GM21423 (cell line): ENCODE results near the gene NF1.
"Not testable (repeated sequence)": the region's sequence is repeated elsewhere in the genome, so short reads cannot be mapped to it uniquely, and the experiment has no call there.

ENCODE experiments used
- ATAC-seq: cut with Tn5 transposase; IDR thresholded peaks from one replicate; pipeline ENCODE4 v1.9.1; 2021; ENCODE audit warnings: mild to moderate bottlenecking, moderate library complexity; ENCODE audit not compliant: unreplicated experiment

Gene NF1

DNA sequence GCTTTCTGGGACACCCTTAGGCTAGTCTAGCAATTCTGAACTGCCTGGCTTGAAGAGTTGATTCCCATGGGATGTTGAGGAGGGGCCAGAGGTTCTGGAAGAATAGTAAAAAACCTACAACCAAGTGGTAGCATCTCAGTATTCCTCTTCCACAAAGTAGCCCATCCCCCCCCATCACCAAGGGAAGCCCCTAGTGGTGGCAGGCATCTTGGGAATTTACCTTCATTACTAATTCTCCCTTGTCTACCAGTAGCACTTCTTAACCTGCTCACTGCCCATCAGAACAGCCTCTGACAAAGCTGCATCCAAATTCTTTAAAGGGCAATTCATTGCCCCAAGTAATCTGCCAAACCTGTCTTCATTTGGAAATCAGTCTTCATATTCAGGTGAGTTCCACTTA, 283.9 kb downstream of the NF1 start:
- no peak for ATAC-seq

DNA sequence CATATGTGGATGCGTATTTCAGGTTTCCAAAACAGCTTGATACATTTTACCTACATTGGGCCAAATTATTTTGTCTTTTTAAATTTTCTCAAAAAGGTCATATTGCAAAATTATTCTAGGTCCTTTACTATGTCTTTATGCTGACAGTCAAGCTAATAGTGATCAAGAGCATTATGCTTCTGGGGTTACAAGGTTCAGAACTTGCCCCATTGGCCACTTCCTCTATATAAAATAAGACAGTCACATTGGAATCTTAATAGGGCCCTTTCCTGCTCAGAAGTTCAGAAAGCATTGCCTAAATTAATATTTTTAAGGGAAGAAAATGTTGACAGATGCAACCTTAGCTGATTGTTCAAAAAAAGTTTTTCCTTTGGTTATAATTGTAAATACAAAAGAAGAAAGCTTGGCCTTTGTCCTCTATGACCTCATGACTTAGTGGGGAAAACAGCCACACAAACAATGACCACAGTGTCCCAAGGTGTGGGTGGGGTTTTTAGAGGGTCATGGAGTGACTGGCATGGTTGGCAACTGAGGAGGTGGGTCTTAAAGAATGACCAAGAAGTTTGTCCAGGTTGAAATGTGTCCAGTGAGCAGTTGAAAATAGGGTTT, 284.9 kb downstream of the NF1 start:
- no peak for ATAC-seq

DNA sequence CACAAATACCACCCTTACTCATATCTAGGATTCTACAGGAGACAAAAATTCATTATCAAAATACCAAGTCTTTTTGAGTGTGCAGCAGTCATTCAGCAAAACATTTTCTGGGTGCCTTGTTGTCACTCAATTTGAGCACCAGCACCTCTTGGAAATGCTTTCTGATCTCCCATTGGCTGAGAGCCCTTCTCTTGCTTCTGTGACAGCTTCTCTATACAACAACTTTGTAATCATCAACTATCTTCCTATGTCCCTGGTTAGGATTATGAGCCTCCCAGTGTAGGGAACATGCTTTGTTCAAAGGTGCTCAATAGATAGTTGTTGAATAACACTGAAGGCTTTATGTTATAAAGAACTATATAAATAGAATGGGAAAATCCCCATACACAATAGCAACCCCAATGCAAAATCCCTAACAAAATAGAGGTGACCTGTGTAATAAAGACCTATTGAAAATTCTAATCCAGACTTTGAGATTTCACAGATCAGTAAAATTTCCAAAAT, 286.4 kb downstream of the NF1 start:
- no peak for ATAC-seq

DNA sequence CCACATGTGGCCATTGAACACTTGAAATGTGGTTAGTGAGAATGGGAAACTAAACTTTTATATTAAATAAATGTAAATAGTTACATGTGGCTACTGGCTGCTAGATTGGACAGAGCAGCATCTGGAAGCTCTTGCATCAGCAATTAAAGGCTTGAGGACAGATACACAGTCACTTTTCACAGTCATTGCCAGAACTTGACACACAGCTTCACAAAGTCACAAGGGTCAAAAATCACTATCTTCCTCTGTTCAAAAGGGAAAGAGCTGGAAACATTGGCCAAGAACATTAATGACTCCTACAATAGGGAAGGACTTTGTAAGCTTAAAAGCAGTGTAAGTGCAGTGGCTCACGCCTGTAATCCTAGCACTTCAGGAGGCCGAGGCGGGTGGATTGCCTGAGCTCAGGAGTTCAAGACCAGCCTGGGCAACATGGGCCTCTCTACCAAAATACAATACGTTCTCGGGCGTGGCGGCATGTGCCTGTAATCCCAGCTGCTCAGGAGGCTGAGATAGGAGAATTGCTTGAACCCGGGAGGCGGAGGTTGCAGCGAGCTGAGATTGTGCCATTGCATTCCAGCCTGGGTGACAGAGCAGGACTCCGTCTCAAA, 288.0 kb downstream of the NF1 start:
- ATAC-seq: not testable (repeated sequence)

DNA sequence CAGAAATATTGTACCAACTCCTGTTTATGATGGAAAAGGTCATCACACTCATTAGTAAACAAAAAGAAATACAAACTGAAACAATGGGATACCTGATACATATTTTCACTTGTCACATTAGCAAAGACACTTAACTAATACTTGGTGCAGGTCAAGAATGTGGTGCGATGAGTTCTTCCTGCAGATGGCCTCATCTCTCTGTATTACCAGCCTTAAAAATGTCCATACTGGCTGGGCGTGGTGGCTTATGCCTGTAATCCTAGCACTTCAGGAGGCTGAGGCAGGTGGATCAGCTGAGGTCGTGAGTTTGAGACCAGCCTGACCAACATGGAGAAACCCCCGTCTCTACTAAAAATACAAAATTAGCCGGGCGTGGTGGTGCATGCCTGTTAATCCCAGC, 288.7 kb downstream of the NF1 start:
- not testable (repeated sequence) for ATAC-seq

DNA sequence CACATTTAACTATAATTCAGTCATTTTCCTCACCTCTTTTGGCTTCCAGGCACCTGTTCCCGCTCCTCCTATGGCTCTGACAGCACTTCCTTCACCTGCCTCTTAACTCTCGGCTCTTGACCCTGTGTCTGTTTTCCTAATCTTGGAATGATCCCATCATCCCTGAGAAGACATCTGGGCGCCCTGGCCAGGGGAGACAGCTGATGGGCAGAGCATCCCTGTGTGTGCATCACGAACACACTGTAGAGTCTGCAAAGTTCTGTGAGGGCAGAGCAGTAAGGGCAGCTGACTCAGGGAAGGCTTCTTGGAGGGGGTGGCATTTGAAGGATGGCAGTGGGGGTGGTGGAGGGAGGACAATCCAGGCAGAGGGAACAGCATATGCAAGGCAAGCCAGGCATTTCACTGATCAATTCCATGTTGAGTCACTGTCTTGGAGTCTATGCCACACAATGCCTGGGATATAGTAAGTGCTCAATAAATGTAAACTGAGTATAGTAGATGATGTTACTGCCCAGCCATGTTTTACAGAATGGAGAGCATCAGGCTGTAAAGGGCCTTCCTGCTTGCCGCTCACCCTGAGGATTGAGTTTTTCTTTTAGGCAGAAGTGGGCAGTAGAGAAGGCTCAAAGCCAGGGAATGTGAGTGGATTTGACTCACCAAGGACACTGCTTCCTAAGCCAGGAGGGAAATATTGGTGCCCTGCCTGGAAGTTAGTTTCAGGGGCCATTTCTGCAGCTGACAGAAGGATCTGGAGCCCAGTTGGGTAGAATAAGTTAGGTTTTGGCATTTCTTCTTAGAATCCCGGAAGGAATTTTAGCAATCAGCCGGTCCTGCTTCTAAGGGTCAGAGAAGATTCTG, 290.9 kb downstream of the NF1 start:
- no peak for ATAC-seq

DNA sequence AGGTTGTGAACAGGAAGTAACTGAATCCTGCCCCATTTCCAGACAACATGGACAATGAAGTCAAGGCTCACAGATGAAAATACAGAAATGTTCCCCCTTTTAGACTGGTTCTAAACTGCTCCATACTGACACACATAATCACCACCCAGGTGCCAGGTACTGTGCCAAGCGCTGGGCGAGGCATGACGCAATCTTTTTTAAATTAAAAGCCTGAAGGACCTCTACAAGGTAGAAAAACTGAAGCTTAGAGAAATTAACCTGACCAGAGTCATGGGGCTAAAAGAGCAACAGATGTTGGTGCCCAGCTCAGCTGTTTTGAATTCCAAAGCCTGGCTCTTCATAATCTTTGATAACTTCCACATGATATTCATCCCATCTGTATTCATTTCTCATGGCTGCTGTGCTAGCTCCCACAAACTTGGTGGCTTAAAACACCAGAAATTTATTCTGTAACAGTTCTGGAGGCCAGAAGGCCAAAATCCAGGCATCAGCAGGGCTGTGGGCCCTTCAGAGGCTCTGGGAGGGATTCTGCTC, 291.8 kb downstream of the NF1 start:
- no peak for ATAC-seq

DNA sequence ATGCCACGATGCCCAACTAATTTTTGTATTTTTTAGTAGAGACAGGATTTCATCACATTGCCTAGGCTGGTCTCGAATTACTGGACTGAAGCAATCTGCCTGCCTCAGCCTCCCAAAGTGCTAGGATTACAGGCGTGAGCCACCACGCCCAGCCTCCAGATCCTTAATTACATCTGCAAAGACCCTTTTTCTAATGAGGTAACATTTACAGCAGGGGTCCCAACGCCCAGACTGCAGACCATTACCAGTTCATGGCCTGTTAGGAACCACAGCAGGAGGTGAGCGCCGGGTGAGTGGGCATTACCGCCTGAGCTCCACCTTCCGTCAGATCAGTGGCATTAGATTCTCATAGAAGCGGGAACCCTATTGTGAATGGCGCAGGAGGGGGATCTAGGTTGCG, 292.7 kb downstream of the NF1 start:
- no peak for ATAC-seq

DNA sequence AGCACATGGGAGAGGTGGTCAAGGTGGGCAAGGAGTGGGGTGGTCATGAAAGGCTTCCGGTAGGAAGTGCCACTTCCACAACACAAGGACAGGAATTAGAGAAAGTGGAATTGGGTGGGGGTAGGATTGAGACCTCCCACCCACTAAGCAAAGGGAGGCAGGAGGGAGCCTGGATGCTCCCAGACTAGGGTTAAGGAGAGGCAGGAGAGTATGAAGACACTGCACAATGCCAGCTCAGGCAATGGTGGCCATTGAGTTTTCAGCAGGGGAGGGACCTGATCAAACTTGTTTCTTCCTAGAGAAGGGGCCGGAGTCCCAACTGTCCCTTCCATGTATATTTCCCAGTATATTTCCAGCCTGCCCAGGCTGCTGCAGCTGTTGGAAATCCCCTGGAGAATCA, 293.6 kb downstream of the NF1 start:
- no peak for ATAC-seq

DNA sequence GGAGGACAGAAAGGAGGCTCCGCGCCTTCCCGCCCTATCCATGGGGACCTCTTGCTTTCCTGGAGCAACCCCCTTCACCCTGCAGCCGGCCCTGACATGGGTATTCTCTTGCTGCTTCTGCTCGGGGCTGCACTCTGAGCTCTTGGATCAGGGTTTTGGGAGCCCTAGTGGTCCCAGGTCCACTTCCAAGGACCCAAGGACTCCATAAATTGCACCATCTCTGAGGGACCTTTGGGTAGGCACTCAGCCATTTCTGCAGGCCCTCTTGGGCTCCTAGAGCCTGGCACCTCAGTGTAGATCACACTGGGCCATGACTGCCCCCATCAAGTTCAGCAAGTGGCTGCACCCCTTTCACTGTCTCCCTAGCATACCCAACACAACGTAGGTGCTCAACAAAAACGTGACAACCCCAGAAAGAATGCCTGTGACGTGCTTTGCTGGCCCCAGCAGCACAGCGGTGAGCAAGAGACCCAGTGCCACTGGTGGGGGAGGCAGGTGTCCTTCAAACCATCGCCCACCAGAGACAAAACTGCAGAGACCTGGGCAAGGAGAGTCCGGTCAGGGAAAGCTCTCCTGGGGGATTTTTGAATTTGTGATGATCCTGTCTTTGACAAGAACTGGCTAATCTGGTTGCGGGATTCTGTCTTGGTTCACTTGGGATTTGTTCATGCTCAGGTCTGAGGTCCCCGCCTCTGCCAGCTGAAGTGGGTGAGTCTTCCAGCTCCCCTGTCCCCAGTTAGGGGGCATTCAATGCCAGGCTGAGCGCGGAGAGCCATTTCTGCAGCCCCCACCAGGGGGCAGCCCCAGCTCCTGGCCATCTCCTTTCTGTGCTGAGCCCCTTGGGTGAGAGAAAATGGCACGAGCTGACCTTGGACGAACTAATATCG, 294.2 kb downstream of the NF1 start:
- ATAC-seq: no peak

DNA sequence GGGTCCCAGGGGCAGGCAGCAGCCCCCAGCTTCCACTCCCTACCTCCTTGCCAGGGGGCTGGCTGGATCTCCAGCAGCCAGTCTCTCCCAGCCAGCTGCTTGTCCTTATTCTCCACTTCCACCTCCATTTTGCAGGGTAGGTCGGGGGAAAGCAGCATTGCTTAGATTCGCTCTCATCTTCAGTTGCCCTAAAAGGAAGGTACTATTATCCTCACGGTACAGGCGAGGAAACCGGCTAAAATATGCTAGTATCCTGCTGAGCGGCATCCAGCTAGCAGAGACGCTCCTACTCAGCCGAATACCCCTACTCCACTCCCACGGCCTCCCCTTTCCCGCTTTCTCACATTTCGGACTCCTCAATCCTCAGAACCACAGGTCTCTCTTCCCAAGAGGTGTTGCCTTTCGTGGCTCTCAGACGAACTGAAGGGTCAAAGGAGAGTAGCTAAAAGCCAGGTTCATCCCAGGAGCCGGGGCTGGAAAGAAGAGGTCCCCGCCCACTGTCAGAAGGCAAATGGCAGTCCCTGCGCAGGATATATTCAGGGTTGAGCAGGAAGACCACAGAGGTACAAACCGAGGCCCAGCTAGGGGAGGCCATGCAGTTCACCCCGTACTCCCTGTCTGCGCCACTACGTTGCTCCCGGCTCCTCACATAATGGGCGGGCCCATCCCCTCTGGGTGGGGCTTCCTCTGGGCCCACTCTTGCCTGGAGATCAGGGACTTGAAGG, 295.0 kb downstream of the NF1 start:
- no peak for ATAC-seq

DNA sequence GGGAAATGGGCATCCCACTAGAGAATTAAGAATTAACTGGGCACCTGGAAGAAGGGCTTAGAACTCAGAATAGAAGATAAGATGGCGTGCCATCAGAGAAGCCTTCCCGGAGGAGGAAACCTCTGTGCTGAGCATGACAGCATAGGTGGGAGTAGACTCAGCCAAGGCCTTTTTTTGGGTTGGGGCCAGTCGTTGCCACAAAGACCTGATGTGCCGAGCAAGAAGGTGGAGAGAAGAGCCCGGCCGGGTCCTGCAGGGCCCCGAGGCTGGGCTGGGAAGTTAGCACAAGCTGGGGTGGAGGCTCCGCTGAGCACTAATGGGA, 295.6 kb downstream of the NF1 start:
- no peak for ATAC-seq

DNA sequence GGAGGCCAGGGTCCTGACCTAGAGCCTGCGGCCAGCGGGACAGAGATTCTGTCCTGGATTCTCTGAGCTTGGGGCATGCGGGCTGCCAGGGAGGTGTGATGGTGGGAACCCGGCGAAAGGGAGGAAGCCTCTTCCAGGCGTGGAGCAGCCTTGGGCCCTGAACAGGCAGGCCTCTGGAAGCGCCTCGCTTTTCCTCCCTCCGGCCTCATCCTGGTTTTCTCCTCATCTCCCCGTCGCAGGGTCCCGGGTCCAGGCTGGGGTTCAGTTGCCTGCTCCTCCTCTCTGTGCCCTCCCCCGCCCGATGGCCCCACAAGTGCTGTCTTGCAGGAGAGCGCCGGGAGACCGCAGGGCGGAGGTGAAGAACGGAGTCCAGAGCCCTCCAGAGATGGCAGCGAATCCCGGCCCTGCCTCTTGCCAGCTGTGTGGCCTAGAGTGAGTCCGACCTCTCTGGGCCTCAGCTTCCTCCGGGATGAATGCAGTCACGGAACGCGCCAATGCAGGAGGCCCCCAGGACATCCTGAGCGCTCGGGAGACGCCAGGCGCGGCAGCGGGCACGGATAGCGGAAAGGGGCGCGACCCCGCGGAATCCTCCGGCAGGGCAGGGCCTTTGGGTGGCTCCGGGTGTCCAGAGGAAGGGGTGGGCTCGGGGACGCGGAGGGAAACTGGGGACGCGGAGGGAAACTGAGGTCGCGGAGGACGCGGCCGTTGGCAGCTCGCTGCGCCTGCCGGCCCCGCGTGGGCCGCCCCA, 296.1 kb downstream of the NF1 start:
- no peak for ATAC-seq

DNA sequence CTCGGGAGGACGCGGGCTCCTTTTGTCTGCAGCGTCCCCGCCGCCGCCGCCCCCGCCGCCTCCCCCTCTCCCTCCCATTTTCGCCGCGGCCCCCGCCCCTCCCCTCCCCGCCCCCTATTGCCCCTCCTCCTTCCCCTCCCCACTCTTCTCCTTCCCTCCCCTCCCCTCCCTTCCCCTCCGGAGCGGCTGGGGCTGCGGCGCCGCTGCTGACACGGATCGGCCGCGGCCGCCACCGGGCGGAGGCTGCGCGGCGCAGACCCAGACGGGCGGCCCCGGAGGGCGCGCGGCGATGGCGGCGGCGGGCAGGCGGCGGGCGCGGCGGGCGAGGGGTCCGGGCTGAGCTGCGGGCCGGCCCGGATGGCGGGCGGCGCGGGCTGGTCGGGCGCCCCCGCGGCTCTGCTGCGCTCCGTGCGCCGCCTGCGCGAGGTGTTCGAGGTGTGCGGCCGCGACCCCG, 296.7 kb downstream of the NF1 start, which contains the start of gene RAB11FIP4:
RAB11FIP4 (plus strand) TSS at position 180 of the 454 bp plus-strand sequence; CDS start at position 358, 178 bp downstream.
- ATAC-seq: no peak

DNA sequence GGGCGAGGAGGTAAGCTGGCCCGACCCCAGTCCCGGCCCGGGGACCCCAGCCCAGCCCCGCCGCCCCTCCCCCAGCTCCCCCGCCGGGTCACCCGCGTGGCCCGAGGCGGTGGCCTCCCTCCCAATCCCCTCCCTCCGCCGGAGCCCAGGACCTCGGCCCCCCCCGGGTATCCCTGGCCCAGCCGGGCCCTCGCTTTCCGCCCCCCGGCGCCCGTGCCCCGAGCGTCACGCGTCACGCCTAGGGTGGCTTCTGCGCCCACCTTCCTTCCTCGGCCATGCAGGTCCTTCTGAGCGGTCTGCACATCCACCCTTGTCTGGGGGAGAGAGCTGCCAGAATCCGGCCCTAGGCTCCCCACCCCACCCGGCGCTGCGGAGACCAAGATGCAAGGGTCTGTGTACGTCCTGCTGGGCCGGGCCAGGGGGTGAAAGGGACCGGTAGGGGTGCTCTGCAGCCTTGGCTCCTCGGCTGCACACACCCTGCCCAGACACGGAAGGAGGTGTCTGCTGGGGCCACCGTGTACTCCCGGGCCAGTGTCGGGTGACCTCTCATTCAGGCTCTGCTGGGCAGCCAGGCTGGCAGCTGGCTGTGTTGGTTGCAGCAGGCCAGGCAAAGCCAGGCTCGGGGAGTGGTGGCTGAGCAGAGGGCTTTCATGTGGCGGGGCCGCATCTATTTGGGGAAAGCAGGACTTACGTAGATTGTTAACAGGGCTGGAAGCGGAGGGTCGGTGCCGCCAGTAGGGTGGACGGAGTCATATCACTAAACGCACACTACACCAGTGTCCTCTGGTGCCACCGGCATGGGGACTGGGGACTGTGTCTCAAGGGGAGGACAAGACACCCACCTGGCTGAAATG, 297.5 kb downstream of the NF1 start:
- no peak for ATAC-seq

DNA sequence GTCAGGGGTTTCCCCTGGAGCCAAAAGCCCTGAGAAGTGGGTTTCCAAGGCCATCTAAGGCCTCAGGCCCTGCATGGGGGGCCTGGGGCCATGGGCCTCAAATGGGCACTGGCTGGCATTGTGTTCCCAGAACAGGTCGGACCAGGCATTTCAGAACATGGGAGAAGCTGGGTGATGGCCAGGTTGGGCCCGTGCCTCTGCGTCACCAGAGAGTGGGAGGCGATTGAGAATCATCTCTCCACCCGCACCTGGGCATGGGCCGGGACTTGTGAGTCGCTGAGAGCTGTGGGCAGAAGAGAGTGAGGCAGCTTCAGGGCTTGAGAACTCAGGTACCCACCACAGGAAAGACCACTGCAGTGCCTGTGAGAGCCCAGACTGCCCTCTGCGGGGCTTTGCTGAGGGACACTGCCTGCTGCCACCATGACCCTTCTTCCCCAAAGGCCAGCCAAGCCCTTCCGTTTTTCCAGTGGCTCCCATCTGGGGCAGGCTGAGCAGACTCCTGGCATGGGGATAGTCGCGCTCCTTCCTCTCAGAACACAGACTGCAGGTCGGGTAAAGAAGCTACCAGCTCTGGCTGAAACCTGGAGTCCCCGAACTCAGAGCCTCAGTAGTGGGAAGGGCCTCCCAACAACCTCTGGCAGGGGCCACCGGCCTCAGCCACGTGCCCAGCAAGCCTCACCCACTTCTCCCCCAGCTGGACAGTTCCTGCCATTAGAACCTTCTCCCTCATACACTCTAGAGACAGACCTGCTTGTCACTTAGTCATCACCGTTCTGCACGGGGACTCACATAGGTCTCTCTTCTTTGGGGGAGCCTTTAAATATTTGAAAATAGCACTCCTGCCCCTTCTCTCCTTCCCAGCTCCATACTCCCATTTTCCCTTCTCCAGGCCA, 298.3 kb downstream of the NF1 start:
- no peak for ATAC-seq

DNA sequence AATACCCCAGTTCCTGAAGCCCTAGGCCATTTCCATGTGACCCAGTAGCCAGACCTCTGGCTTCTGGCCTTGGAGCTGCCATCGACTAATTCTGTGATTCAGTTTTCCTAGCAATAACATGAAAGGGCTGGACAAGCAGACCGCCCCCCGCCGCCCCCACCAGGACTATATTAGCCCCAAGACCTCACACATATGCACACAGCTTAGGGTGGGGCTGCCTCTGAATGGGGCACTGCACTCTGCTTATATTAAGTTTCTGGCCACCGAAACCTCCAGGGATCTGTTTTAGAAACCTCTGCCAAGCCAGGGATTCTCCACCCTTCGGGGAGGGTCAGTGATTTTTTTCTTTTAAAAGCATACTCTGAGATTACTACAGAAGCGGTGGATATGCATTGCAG, 299.0 kb downstream of the NF1 start:
- ATAC-seq: no peak
